Esophagus squamous epithelium (tissue), 5 donors: ENCODE results near the gene SMYD3. TPM values are rescaled to one million over a fixed set of nuclear protein-coding genes. Genes with fewer than 3 reads are reported as not detected.

Experiments used
- DNase-seq: peaks from one replicate; lab custom pipeline; 2025; lab: John Stamatoyannopoulos, UW
- H3K27ac ChIP-seq, 4 donors: fragments of 200-600 bp; sonication (generic); one replicate each; pipeline ENCODE4 v1.5.1; 2016 to 2019; ENCODE audit warnings: mild to moderate bottlenecking in 1 of 4
- H3K27me3 ChIP-seq, 4 donors: fragments of 200-600 bp; sonication (generic); 1 replicate in 3 of 4; 2 replicates in 1 of 4; pipeline versions ENCODE4 v1.5.1 to v1.6.0; 2017 to 2021; ENCODE audit warnings: antibody characterized with exemption in 1 of 4
- H3K36me3 ChIP-seq, 3 donors: fragments of 200-600 bp; sonication (generic); one replicate each; pipeline ENCODE4 v1.5.1; 2016 to 2019
- H3K4me1 ChIP-seq, 3 donors: fragments of 200-600 bp; sonication (generic); one replicate each; pipeline ENCODE4 v1.5.1; 2017 to 2019
- H3K4me3 ChIP-seq, 4 donors: fragments of 200-600 bp; sonication (generic); 1 replicate in 3 of 4; 2 replicates in 1 of 4; pipeline ENCODE4 v1.5.1; 2016 to 2019; ENCODE audit warnings: mild to moderate bottlenecking in 2 of 4, moderate library complexity in 1 of 4
- H3K9me3 ChIP-seq, 3 donors: fragments of 200-600 bp; sonication (generic); one replicate each; pipeline ENCODE4 v1.5.1; 2016 to 2019
- POLR2A ChIP-seq, 4 donors: fragments of 450-650 bp; IDR thresholded peaks; one replicate each; pipeline ENCODE4 v1.6.1; 2017; ENCODE audit warnings: antibody characterized with exemption in 4 of 4, mild to moderate bottlenecking in 4 of 4, moderate library complexity in 3 of 4
- WGBS, 2 donors: methylation state at CpG; one replicate each; pipeline ENCODE4 v1.1.5; 2018; 5-methylcytosine and 5-hydroxymethylcytosine counted together
- intact Hi-C: fragments of 100-400 bp; cut with DNase I; formaldehyde crosslinking; loops from one replicate; pipeline ENCODE4 v1.15.0; 2022
- total RNA-seq, 4 donors: library from RNA; depleted of rRNA; stranded (reverse); fragments of >200 nt; gene quantifications; one replicate each; pipeline ENCODE4 v1.1.0, GENCODE V29; 2016
- TF ChIP-seq, protein P1 (sequence below), 6 experiments: fragments of 450-650 bp in 4 of 6; fragments of 200-600 bp in 2 of 6; sonication (generic) in 2 of 6; IDR thresholded peaks; one replicate each; pipeline ENCODE4 v1.5.1; 2016 to 2019; ENCODE audit warnings: antibody characterized with exemption in 6 of 6, mild to moderate bottlenecking in 4 of 6, moderate library complexity in 4 of 6
- donor health status: DM: yes; HTN: yes; CAD: no.

Gene SMYD3
- total RNA-seq, 4 donors from 2014 or later: 8.4 to 15.8 (median 11.5) TPM

DNA sequence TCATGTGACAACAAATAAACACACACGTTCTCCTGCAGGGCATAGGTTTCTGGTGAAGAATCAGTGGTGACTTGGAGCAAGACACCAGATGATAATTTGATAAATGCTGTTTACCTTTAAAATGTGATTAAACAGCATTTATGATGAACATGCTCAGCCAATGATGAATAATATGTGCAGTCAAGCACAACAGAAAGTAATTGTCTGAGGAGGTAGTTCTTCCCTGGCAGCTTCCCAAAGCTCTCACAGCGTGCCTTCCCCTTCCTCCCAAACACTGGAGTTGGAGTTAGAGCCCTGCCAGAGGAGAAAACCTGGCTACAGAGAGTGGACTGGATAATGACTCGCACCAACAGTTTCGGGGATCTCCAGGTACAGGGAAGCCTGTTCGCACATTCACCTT lies 463.5 kb downstream of the SMYD3 start:
- H3K27ac ChIP-seq: no peak overlapping the region
- H3K27me3 ChIP-seq: no peaks in the 10 kb centered on the region
- H3K4me1 ChIP-seq: no peaks in the 10 kb centered on the region
- H3K4me3 ChIP-seq: no peak overlapping the region
- DNase-seq: no peak
- H3K36me3 ChIP-seq: no peaks in the 10 kb centered on the region
- no peaks in the 10 kb centered on the region for H3K9me3 ChIP-seq
- TF ChIP-seq, protein P1, sequence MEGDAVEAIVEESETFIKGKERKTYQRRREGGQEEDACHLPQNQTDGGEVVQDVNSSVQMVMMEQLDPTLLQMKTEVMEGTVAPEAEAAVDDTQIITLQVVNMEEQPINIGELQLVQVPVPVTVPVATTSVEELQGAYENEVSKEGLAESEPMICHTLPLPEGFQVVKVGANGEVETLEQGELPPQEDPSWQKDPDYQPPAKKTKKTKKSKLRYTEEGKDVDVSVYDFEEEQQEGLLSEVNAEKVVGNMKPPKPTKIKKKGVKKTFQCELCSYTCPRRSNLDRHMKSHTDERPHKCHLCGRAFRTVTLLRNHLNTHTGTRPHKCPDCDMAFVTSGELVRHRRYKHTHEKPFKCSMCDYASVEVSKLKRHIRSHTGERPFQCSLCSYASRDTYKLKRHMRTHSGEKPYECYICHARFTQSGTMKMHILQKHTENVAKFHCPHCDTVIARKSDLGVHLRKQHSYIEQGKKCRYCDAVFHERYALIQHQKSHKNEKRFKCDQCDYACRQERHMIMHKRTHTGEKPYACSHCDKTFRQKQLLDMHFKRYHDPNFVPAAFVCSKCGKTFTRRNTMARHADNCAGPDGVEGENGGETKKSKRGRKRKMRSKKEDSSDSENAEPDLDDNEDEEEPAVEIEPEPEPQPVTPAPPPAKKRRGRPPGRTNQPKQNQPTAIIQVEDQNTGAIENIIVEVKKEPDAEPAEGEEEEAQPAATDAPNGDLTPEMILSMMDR (IDR thresholded peaks at IDR 0.05): no peak
- TF ChIP-seq POLR2A (IDR thresholded peaks at IDR 0.05): no peak
- intact Hi-C loops: no loop called here
- WGBS, 2 donors: 68 to 70% methylated on average over 4 to 5 of the region's 5 CpGs

DNA sequence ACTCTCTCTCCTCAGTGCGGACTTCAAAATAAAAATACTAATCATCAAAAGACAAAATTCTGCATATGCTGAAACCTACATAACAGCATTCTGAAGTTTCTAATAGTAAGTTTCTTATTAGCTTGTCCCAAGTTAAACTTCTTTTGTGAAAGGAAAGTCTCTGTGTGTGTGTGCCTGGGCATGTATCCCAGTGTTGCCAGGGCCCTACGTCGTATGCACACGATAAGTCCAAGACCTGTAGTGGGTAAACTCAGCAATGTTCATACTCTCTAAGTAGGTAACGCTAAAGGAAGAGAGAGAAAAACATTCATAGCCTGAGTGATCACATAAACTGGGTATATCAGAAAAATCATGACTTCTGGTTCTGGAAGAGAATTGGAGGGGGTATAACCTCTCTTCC lies 465.7 kb downstream of the SMYD3 start:
- no peak for TF ChIP-seq POLR2A (IDR thresholded peaks at IDR 0.05)
- TF ChIP-seq, protein P1 (IDR thresholded peaks at IDR 0.05): no peak
- no peaks in the 10 kb centered on the region for H3K27me3 ChIP-seq
- H3K9me3 ChIP-seq: no peaks in the 10 kb centered on the region
- H3K27ac ChIP-seq: no peak overlapping the region
- H3K36me3 ChIP-seq: no peaks in the 10 kb centered on the region
- intact Hi-C loops: no loop called here
- DNase-seq: no peak
- no peaks in the 10 kb centered on the region for H3K4me1 ChIP-seq
- no peak overlapping the region for H3K4me3 ChIP-seq
- WGBS, 2 donors: 67 to 69% methylated on average over 5 of the region's 5 CpGs

DNA sequence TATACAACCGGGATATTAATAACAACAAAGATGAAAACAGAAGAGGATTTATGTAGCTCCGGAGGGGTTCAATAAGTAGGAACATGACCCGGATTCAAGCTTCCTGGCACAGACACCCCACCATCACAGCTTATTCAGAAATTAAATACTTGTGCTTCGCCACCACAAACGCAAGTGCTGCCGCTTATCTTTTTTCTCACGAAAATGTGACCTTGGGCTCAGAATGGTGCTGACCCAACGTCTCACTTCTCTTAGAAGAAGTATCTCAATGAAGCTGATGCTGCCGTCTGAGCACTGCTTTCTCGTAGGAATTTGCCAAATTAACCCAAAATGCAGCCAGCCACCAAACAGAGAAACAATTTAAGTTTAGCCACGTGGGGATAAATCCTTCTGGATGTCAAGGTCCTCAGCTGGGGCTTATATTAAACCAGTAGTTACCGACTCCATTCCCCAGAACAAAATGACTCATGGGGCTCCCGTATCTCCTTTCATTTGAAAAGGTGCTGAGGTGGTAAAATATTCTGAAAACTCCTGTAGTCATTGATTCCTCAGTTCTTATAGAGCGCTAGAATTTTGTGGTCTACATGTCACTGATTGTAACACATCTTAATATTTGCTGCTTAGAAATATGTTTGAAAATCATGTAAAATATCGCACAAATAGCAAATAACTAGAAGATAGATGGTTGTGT lies 466.7 kb downstream of the SMYD3 start:
- Histone ChIP-seq H3K4me1 (no peaks in the 10 kb centered on the region), H3K27ac (no peak overlapping the region), H3K27me3 (no peaks in the 10 kb centered on the region), H3K36me3 (no peaks in the 10 kb centered on the region), H3K9me3 (no peaks in the 10 kb centered on the region), H3K4me3 (no peak overlapping the region)
- no peak for DNase-seq
- WGBS, 2 donors: 88 to 90% methylated on average over 15 of the region's 15 CpGs
- intact Hi-C loops: no loop called here
- no peak for TF ChIP-seq POLR2A (IDR thresholded peaks at IDR 0.05)
- TF ChIP-seq, protein P1 (IDR thresholded peaks at IDR 0.05): no peak

DNA sequence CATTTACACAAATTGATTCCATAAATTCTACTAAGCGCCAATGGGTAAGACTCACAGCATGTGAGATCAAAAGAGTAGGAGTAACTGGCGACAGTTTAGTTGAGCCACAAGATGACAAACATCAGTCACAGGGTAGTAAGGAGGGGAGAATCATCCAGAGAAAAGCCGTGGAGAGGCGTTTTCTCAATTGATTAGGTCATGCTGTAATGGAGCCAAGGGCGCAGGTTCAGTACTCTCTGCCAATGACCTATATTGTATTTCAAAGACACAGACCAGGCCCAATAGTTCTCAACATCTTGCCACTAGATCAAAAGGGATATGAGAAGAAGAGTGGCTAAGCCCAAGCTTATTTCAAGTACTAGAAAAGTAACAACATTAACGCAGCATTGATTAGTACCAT lies 467.5 kb downstream of the SMYD3 start:
- H3K4me3 ChIP-seq: no peak overlapping the region
- TF ChIP-seq POLR2A (IDR thresholded peaks at IDR 0.05): no peak
- TF ChIP-seq, protein P1 (IDR thresholded peaks at IDR 0.05): no peak
- 82 to 85% methylated on average over 6 of the region's 6 CpGs for WGBS, 2 donors
- H3K9me3 ChIP-seq: no peaks in the 10 kb centered on the region
- no peak for DNase-seq
- intact Hi-C loops: no loop called here
- peaks cover 0 to 5% (median 0%) of the 10 kb centered on the region in 3 donors for H3K4me1 ChIP-seq
- no peak overlapping the region for H3K27ac ChIP-seq
- no peaks in the 10 kb centered on the region for H3K36me3 ChIP-seq
- H3K27me3 ChIP-seq: no peaks in the 10 kb centered on the region

DNA sequence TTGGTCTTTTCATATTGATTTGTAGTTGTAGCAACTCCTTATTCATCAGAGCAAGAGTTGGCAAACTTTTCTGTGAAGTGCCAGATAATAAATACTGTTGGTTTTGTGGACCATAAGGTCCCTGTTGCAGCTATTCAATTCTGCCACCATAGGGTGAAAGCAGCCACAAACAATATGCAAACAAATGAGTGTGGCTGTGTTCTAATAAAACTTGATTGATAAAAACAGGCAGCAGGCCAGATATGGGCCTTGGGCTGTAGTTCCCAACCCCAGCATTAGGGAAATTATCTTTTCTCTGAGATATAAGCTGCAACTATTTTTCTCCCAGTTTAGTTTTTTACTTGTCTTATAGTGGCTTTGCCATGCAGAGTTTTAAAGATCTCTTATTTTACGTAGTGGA lies 469.2 kb downstream of the SMYD3 start:
- intact Hi-C loops: no loop called here
- Histone ChIP-seq H3K4me3 (no peak overlapping the region), H3K9me3 (no peaks in the 10 kb centered on the region), H3K27me3 (no peaks in the 10 kb centered on the region), H3K27ac (no peak overlapping the region), H3K36me3 (no peaks in the 10 kb centered on the region), H3K4me1 (peaks cover 0 to 11% (median 0%) of the 10 kb centered on the region in 3 donors)
- WGBS, 2 donors: 76 to 91% methylated on average over 1 of the region's 1 CpG
- no peak for DNase-seq
- TF ChIP-seq, protein P1 (IDR thresholded peaks at IDR 0.05): no peak
- TF ChIP-seq POLR2A (IDR thresholded peaks at IDR 0.05): no peak
